Adrenal gland (tissue), 5 donors: ENCODE measurements around the gene DKK2.

ENCODE experiments used
- CTCF ChIP-seq, 6 experiments: fragments of 450-650 bp in 4 of 6; fragments of 200-600 bp in 2 of 6; sonication (generic) in 1 of 6; IDR thresholded peaks; 1 replicate in 5 of 6; 2 replicates in 1 of 6; pipeline versions ENCODE4 v1.5.1 to v1.8.0; 2016 to 2021; ENCODE audit warnings: antibody characterized with exemption in 6 of 6, mild to moderate bottlenecking in 2 of 6, moderate library complexity in 1 of 6
- POLR2A ChIP-seq, 2 donors: fragments of 450-650 bp; IDR thresholded peaks; one replicate each; pipeline ENCODE4 v1.6.1; 2017; ENCODE audit warnings: antibody characterized with exemption in 2 of 2, mild to moderate bottlenecking in 2 of 2, moderate library complexity in 1 of 2
- donor health status: DM: no; HTN: no; CAD: no.

DNA sequence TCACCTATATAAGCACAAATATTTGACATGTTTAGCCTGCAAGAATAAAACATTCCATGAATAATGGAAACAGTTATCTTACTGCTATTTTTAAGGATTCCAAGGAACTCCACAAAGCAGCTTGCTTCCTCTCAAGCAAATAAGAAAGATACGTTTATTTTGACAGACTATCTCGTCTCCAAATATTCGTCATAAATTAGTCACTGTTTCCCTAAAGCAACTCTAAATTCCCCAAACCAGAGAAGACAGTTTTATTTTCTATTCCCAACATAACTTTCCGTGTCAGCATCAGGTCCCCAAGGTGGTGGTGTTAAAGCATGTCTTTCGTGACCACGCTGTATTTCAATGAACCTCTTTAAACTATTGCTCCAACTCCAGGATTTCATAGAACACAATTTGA lies 24.3 kb upstream of the DKK2 start:
- TF ChIP-seq CTCF (IDR thresholded peaks at IDR 0.05) (no peak), POLR2A (IDR thresholded peaks at IDR 0.05) (no peak)
